CD4-positive, alpha-beta T cell (primary cell): ENCODE data around the gene RASAL3. TPM values are rescaled to one million over a fixed set of nuclear protein-coding genes. Genes with fewer than 3 reads are reported as not detected.

Experiments used
- ATAC-seq: fragments of 200-7000 bp; cut with Tn5 transposase; one replicate; pipeline ENCODE4 v1.10.0; 2022; ENCODE audit warnings: mild to moderate bottlenecking; ENCODE audit not compliant: poor library complexity
- CTCF ChIA-PET: fragments of 350-600 bp; sonication (Branson Sonifier 250); formaldehyde crosslinking; loops from one replicate; lab custom pipeline; 2021; ENCODE audit warnings: antibody characterized with exemption, inconsistent platforms; lab: Charles Lee
- POLR2A ChIA-PET: fragments of 350-600 bp; sonication (Branson Sonifier 250); formaldehyde crosslinking; loops from one replicate; lab custom pipeline; 2021; ENCODE audit warnings: antibody characterized with exemption, inconsistent platforms; lab: Charles Lee
- DNase-seq, 14 experiments: peaks; one replicate each; pipeline ENCODE4 v3.0.0-alpha.2; 2013 to 2020; ENCODE audit warnings: mixed read lengths in 2 of 14
- H3K27ac ChIP-seq, 2 donors: one replicate each; pipeline versions ENCODE4 v1.5.1 to v1.7.0; 2013; ENCODE audit warnings: low read length in 2 of 2, low read depth in 1 of 2, mild to moderate bottlenecking in 1 of 2
- H3K27me3 ChIP-seq, 2 experiments: 1 replicate in 1 of 2; 2 replicates in 1 of 2; pipeline versions ENCODE4 v1.6.1 to v1.7.0; 2013; ENCODE audit warnings: low read length in 2 of 2, control low read depth in 1 of 2, mild to moderate bottlenecking in 1 of 2, moderate library complexity in 1 of 2; ENCODE audit not compliant: insufficient read depth in 2 of 2, control insufficient read depth in 1 of 2
- H3K36me3 ChIP-seq: one replicate; pipeline ENCODE4 v1.6.1; 2013; ENCODE audit warnings: low read length, control low read depth; ENCODE audit not compliant: insufficient read depth
- H3K4me1 ChIP-seq: one replicate; pipeline ENCODE4 v1.6.1; 2013; ENCODE audit warnings: low read length, control low read depth; ENCODE audit not compliant: insufficient read depth
- H3K4me3 ChIP-seq: one replicate; pipeline ENCODE4 v1.5.1; 2013; ENCODE audit warnings: mild to moderate bottlenecking, low read length, moderate library complexity
- H3K9me3 ChIP-seq, 2 experiments: 1 replicate in 1 of 2; 2 replicates in 1 of 2; pipeline versions ENCODE4 v1.6.1 to v1.7.0; 2013; ENCODE audit warnings: low read length in 2 of 2, mild to moderate bottlenecking in 2 of 2, control low read depth in 1 of 2, moderate library complexity in 1 of 2; ENCODE audit not compliant: control insufficient read depth in 1 of 2, insufficient read depth in 1 of 2
- H3K27ac Mint-ChIP-seq: one replicate; pipeline ENCODE4 v1.8.0; 2020; ENCODE audit warnings: mixed read lengths
- H3K27me3 Mint-ChIP-seq: one replicate; pipeline ENCODE4 v1.8.0; 2021; ENCODE audit warnings: mixed read lengths
- H3K36me3 Mint-ChIP-seq: one replicate; pipeline ENCODE4 v1.8.0; 2021; ENCODE audit warnings: low read depth, mixed read lengths
- H3K4me1 Mint-ChIP-seq: one replicate; pipeline ENCODE4 v1.8.0; 2021; ENCODE audit warnings: low read depth, mixed read lengths
- H3K4me3 Mint-ChIP-seq: one replicate; pipeline ENCODE4 v1.8.0; 2020; ENCODE audit warnings: mild to moderate bottlenecking, mixed read lengths
- H3K9me3 Mint-ChIP-seq: one replicate; pipeline ENCODE4 v1.8.0; 2020; ENCODE audit warnings: mixed read lengths
- intact Hi-C, 2 experiments: fragments of 100-400 bp; cut with DNase I in 1 of 2; cut with micrococcal nuclease in 1 of 2; formaldehyde crosslinking; loops; one replicate each; pipeline versions ENCODE4 v1.15.1 to v1.9.0; 2023 to 2025; cut with DNase I, micrococcal nuclease
- total RNA-seq, 174 experiments: library from RNA in 2 of 174; stranded (reverse) in 2 of 174; gene quantifications; one replicate each; pipeline ENCODE4 v1.2.3 and lab custom pipeline; 2021 to 2026
- TF ChIP-seq, protein P1 (sequence below): fragments of 200-600 bp; IDR thresholded peaks from one replicate; pipeline ENCODE4 v1.8.0; 2022; ENCODE audit warnings: antibody characterized with exemption, mild to moderate bottlenecking

RASAL3 gene
- total RNA-seq, 2 experiments from 2014 or later: 91.8 to 92.8 TPM

DNA sequence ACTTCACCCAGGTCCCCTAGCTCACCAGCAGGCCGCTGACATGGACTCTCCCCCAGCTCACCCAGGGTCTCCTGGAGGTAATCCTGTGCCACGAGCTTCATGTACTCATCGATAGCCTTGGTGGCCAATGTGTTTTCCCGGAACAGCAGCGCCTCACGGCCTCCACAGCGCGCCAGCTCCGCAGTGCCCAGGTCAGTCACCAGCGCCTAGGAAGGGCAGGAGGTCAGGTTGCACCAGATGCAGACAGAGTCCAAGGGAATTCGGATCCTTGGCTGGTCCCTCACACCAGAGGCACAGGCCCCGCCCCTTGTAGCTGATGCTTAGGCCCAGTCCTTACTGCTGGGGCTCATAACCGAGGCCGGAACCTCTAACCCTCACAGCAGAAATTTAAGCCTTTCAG is 7.9 kb downstream of the RASAL3 start:
- no peaks in the 10 kb centered on the region for H3K9me3 Mint-ChIP-seq
- ChIA-PET CTCF (no interaction called here), POLR2A (interaction anchor here (2.3 to 3.1 kb wide), 2 partner anchors 11 to 37 kb away, joined by 9 read pairs; partner anchors contain the start of gene AKAP8L)
- intact Hi-C loops: no loop called here
- H3K36me3 Mint-ChIP-seq: peaks cover 68% of the 10 kb centered on the region
- H3K27me3 Mint-ChIP-seq: no peaks in the 10 kb centered on the region
- Histone ChIP-seq H3K27me3 (no peaks in the 10 kb centered on the region), H3K36me3 (peaks cover 91% of the 10 kb centered on the region), H3K27ac (peak overlapping the region in 1 of 2 donors; percentile 21), H3K4me1 (peaks cover 45% of the 10 kb centered on the region), H3K9me3 (no peaks in the 10 kb centered on the region), H3K4me3 (no peak overlapping the region)
- TF ChIP-seq, protein P1, sequence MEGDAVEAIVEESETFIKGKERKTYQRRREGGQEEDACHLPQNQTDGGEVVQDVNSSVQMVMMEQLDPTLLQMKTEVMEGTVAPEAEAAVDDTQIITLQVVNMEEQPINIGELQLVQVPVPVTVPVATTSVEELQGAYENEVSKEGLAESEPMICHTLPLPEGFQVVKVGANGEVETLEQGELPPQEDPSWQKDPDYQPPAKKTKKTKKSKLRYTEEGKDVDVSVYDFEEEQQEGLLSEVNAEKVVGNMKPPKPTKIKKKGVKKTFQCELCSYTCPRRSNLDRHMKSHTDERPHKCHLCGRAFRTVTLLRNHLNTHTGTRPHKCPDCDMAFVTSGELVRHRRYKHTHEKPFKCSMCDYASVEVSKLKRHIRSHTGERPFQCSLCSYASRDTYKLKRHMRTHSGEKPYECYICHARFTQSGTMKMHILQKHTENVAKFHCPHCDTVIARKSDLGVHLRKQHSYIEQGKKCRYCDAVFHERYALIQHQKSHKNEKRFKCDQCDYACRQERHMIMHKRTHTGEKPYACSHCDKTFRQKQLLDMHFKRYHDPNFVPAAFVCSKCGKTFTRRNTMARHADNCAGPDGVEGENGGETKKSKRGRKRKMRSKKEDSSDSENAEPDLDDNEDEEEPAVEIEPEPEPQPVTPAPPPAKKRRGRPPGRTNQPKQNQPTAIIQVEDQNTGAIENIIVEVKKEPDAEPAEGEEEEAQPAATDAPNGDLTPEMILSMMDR: no peak
- DNase-seq (no peak), ATAC-seq (no peak)
- peaks cover 22% of the 10 kb centered on the region for H3K4me1 Mint-ChIP-seq
- H3K4me3 Mint-ChIP-seq: no peak overlapping the region
- no peak overlapping the region for H3K27ac Mint-ChIP-seq

DNA sequence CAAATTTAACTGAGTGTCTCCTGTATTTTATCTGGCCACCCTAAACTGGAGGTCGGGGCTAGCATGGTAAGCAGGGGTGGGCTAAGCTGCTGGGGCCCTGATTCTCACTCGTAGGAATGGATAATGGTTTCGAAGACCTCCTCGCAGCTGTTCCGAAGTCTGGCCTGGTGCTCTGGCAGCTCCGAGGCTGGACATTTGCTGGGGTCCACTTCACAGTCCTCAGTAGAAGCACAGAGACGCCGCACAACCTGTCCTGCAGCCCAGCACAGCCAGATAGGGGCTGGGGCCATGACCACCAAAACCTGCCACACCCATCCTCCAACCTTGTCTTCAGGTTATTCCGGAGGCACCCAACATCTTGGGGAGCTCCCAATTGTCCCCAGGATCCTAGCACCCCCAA is 8.3 kb downstream of the RASAL3 start:
- Mint-ChIP-seq H3K36me3 (peaks cover 71% of the 10 kb centered on the region), H3K27ac (no peak overlapping the region), H3K9me3 (no peaks in the 10 kb centered on the region), H3K4me1 (peaks cover 25% of the 10 kb centered on the region), H3K27me3 (no peaks in the 10 kb centered on the region), H3K4me3 (no peak overlapping the region)
- DNase-seq: no peak
- Histone ChIP-seq H3K4me1 (peaks cover 40% of the 10 kb centered on the region), H3K27ac (peak overlapping the region in 1 of 2 donors; percentile 21), H3K36me3 (peaks cover 91% of the 10 kb centered on the region), H3K4me3 (no peak overlapping the region), H3K9me3 (no peaks in the 10 kb centered on the region), H3K27me3 (no peaks in the 10 kb centered on the region)
- TF ChIP-seq, protein P1: no peak
- ChIA-PET CTCF (interaction anchor here (1.6 kb wide), 1 partner anchor 37 kb away, joined by 4 read pairs; no protein-coding TSS in a partner anchor), POLR2A (interaction anchor here (2.3 to 3.1 kb wide), 2 partner anchors 11 to 37 kb away, joined by 9 read pairs; partner anchors contain the start of gene AKAP8L)
- no peak for ATAC-seq
- intact Hi-C loops: no loop called here

DNA sequence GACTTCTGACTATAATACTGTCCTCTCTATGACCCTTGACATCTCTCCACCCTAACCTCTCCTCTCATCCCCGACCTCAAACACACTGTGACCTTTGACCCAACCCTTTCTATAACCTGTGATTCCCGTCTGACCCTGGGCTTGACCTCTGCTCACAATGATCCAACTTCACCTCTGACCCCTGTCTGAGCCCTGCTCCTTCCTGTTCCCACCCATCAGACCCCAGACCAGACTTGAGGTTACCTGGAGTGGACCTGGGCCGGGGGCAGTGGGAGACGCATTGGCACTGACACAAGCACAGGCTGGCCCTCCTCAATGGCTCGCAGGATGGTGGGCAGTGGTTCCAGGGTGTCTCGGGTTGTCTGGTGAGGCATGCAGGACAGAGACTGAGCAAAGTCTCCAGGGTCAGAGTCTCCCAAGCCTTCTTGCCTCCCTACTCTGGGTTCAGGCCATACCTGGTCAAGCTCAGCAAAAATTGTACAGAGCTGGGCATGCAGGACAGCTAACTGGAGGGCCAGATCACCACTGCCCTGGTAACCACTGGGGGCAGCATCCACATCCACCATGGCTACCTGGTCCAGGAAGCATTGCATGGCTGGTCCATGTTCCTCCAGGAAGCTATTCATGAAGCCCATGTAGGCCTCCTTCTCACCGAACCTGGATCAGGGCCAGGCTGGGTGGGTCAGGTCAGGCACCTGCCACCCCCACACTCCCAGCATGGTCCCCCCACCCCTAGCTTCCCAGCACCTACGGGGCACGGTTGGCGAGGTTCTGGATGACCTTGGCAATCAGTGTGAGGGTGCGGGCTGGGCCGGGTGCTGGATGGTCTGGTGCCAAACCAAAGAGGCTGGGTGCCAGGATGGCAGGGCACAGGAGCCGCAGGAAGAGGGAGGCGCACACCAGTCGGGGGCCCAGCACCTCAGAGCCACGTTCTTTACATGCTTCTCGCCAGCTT is 10.2 kb downstream of the RASAL3 start:
- Histone ChIP-seq H3K27ac (peak overlapping the region in 1 of 2 donors; percentile 21), H3K27me3 (no peaks in the 10 kb centered on the region), H3K9me3 (no peaks in the 10 kb centered on the region), H3K36me3 (peaks cover 75% of the 10 kb centered on the region), H3K4me1 (peaks cover 33% of the 10 kb centered on the region), H3K4me3 (no peak overlapping the region)
- Mint-ChIP-seq H3K4me3 (no peak overlapping the region), H3K27ac (no peak overlapping the region), H3K9me3 (no peaks in the 10 kb centered on the region), H3K36me3 (peaks cover 64% of the 10 kb centered on the region), H3K4me1 (peaks cover 29% of the 10 kb centered on the region), H3K27me3 (no peaks in the 10 kb centered on the region)
- TF ChIP-seq, protein P1: no peak
- CTCF ChIA-PET: interaction anchor here (0.6 to 1.6 kb wide), 3 partner anchors 35 to 100 kb away, joined by 4 to 5 read pairs (median 4); no protein-coding TSS in a partner anchor
- POLR2A ChIA-PET: interaction anchor here (0.8 to 3.1 kb wide), 5 partner anchors 9 to 74 kb away, joined by 4 to 11 read pairs (median 5); partner anchors contain the start of genes AKAP8 and AKAP8L
- intact Hi-C loops: loop anchor here in 1 of 2 experiments (5.0 kb wide), 1 partner anchor 37 kb away; the partner anchor contains the start of gene AKAP8L
- no peak for DNase-seq
- ATAC-seq: no peak
